Heart left ventricle (tissue), 13 donors: ENCODE results near the gene PLA2G4A.

ENCODE experiments used
- CTCF ChIP-seq, 12 donors: fragments of 200-600 bp; sonication (generic) in 4 of 12; IDR thresholded peaks; one replicate each; pipeline versions ENCODE4 v1.5.0 to v1.8.0; 2018 to 2022; ENCODE audit warnings: antibody characterized with exemption in 12 of 12, mild to moderate bottlenecking in 5 of 12
- POLR2A ChIP-seq, 2 donors: fragments of 450-650 bp; IDR thresholded peaks; one replicate each; pipeline ENCODE4 v1.6.1; 2017; ENCODE audit warnings: antibody characterized with exemption in 2 of 2, mild to moderate bottlenecking in 2 of 2, moderate library complexity in 2 of 2
- donor health status: ischemic (EF 13 %, LVEDD 7.1; RV severe dilation, severe dysfunction).
- donor health status: DM: no; HTN: yes; CAD: no.
- donor health status: DM: no; HTN: no; CAD: no.
- donor health status: ischemic (EF 25% LVEDD 6.9; RV normal size, moderate dysfunction).
- donor health status: ischemic (EF 25% LVEDD 5.7; RV mildly dilated, moderate dysfunction).
- donor health status: ischemic (EF 35%, LVEDD 5.7; RV mildly dilated, moderate dysfunction).
- donor health status: nonischemic (EF 11% LVEDD 7.7; RV severe dilation, severe dysfunction).
- donor health status: DM: yes; HTN: yes; CAD: no.
- donor health status: PGD.
- donor health status: ischemic (EF 29% LVEDD 5.4; RV normal size, mild dysfunction).
- donor health status: nonischemic (EF 23%, LVEDD 6.1; RV moderate dilation, normal function).

DNA sequence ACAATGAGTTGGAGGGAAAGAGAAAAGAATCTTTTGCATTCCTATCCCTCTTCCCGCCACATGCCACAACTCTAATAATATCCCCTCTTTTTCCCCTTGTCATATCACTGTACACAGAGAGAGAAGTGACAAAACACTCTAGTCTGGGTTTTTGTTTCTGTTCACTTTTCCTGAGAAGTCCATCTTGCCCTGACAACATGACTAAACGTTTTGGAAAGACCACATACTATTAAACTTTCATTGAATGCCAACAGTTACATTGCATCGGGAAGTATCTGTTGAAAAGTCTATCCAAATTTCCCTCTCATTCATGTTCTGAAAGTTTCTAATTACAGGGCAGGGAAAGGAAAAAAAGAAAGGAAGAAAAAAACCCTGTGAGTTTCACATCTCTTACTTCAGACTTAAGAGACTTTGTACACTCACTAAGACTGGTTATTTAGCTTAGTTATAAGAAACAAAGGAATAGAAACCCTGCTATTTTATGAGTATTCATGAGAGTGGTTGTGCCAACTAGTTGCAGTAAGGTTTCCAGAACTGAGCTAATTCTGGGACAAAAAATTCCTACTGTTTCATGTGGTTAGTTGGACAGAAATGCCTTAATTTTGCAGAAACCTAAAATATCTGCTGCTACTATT is 16.9 kb downstream of the PLA2G4A start:
- TF ChIP-seq CTCF (IDR thresholded peaks at IDR 0.05) (no peak), POLR2A (IDR thresholded peaks at IDR 0.05) (no peak)
